Peyer's patch (tissue), 4 donors: ENCODE measurements around the gene RBM20. TPM values are rescaled to one million over a fixed set of nuclear protein-coding genes. Genes with fewer than 3 reads are reported as not detected.
A peak's percentile ranks its signal among the peaks of the same experiment; 100 is the strongest.

Source experiments
- DNase-seq, 3 donors: peaks; one replicate each; pipeline ENCODE4 v3.0.0-alpha.2; 2017 to 2019
- H3K27ac ChIP-seq, 4 donors: fragments of 200-600 bp; sonication (generic); one replicate each; pipeline ENCODE4 v1.5.1; 2016 to 2019
- H3K27me3 ChIP-seq, 2 donors: fragments of 200-600 bp; sonication (generic); one replicate each; pipeline ENCODE4 v1.5.1; 2019
- H3K36me3 ChIP-seq, 3 donors: fragments of 200-600 bp; sonication (generic); one replicate each; pipeline ENCODE4 v1.5.1; 2016 to 2019
- H3K4me1 ChIP-seq, 4 donors: fragments of 200-600 bp; sonication (generic); one replicate each; pipeline ENCODE4 v1.5.1; 2016 to 2019
- H3K4me3 ChIP-seq, 4 donors: fragments of 200-600 bp; sonication (generic); 1 replicate in 3 of 4; 2 replicates in 1 of 4; pipeline ENCODE4 v1.5.1; 2016 to 2019; ENCODE audit warnings: mild to moderate bottlenecking in 1 of 4
- H3K9me3 ChIP-seq, 4 donors: fragments of 200-600 bp; sonication (generic); one replicate each; pipeline ENCODE4 v1.5.1; 2016 to 2019; ENCODE audit warnings: mild to moderate bottlenecking in 1 of 4
- CTCF ChIP-seq, 6 experiments: fragments of 450-650 bp in 4 of 6; fragments of 200-600 bp in 2 of 6; sonication (generic) in 1 of 6; IDR thresholded peaks; one replicate each; pipeline ENCODE4 v1.5.1; 2017 to 2019; ENCODE audit warnings: antibody characterized with exemption in 6 of 6, mild to moderate bottlenecking in 3 of 6, moderate library complexity in 1 of 6
- POLR2A ChIP-seq, 2 donors: fragments of 450-650 bp; IDR thresholded peaks; one replicate each; pipeline ENCODE4 v1.5.1; 2017; ENCODE audit warnings: antibody characterized with exemption in 2 of 2, mild to moderate bottlenecking in 2 of 2, moderate library complexity in 2 of 2
- total RNA-seq, 4 donors: library from RNA; depleted of rRNA; stranded (reverse); fragments of >200 nt; gene quantifications; one replicate each; pipeline ENCODE4 v1.1.0, GENCODE V29; 2016

RBM20 gene
- total RNA-seq, 4 donors from 2014 or later = 0.80 to 4.1 (median 1.2) TPM

- no peak for DNase-seq
Observed at GRCh38 chr10:110827410-110827809, 183.3 kb downstream of the RBM20 start.

GRCh38 chr10:110827875-110828274, 183.7 kb downstream of the RBM20 start:
- H3K27me3 ChIP-seq = no peaks in the 10 kb centered on the region
- no peaks in the 10 kb centered on the region for H3K9me3 ChIP-seq
- DNase-seq = peak in 1 of 3 donors; percentile 43
- no peak overlapping the region for H3K4me3 ChIP-seq
- TF ChIP-seq POLR2A (IDR thresholded peaks at IDR 0.05) (no peak), CTCF (IDR thresholded peaks at IDR 0.05) (no peak)
- no peaks in the 10 kb centered on the region for H3K36me3 ChIP-seq
- peaks cover 0 to 13% (median 0%) of the 10 kb centered on the region in 4 donors for H3K4me1 ChIP-seq
- no peak overlapping the region for H3K27ac ChIP-seq

More at GRCh38 chr10:110827410-110827809, 183.3 kb downstream of the RBM20 start:
- Histone ChIP-seq H3K36me3 (no peaks in the 10 kb centered on the region), H3K4me1 (peaks cover 0 to 13% (median 0%) of the 10 kb centered on the region in 4 donors), H3K27ac (no peak overlapping the region), H3K4me3 (no peak overlapping the region), H3K9me3 (no peaks in the 10 kb centered on the region), H3K27me3 (no peaks in the 10 kb centered on the region)
- TF ChIP-seq CTCF (IDR thresholded peaks at IDR 0.05) = no peak
- no peak for TF ChIP-seq POLR2A (IDR thresholded peaks at IDR 0.05)

DNA sequence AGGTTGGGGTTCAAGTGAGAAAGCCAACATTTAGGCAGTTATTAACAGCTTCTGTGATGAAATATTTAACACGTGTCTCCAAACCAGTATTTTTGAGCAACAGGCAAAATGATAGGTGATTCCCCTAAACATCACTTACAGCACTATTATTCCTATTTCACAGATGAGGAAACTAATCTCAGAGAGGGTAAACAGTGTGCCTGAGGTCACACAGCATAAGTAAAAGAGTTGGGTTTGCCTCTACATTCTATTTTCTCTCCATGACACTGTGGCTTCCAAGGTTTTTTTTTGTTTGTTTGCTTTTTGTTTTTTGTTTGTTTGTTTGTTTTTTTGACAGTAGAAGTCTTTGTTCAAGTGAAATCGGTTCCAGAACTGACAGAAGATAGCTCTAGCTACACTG, 184.4 kb downstream of the RBM20 start:
- H3K4me1 ChIP-seq = peaks cover 0 to 11% (median 0%) of the 10 kb centered on the region in 4 donors
- no peaks in the 10 kb centered on the region for H3K36me3 ChIP-seq
- H3K4me3 ChIP-seq = no peak overlapping the region
- H3K27ac ChIP-seq = no peak overlapping the region
- DNase-seq = no peak
- no peaks in the 10 kb centered on the region for H3K27me3 ChIP-seq
- TF ChIP-seq CTCF (IDR thresholded peaks at IDR 0.05) = no peak
- TF ChIP-seq POLR2A (IDR thresholded peaks at IDR 0.05) = no peak
- H3K9me3 ChIP-seq = no peaks in the 10 kb centered on the region

GRCh38 chr10:110829721-110830410, 185.7 kb downstream of the RBM20 start:
- no peaks in the 10 kb centered on the region for H3K9me3 ChIP-seq
- DNase-seq = peak in 2 of 3 donors; percentile 38 to 41
- no peak overlapping the region for H3K4me3 ChIP-seq
- peaks cover 0 to 10% (median 0%) of the 10 kb centered on the region in 4 donors for H3K4me1 ChIP-seq
- no peaks in the 10 kb centered on the region for H3K36me3 ChIP-seq
- H3K27me3 ChIP-seq = no peaks in the 10 kb centered on the region
- H3K27ac ChIP-seq = no peak overlapping the region
- no peak for TF ChIP-seq CTCF (IDR thresholded peaks at IDR 0.05)
- TF ChIP-seq POLR2A (IDR thresholded peaks at IDR 0.05) = no peak

- Histone ChIP-seq H3K9me3 (no peaks in the 10 kb centered on the region), H3K4me3 (no peak overlapping the region), H3K27ac (no peak overlapping the region), H3K4me1 (peaks cover 0 to 38% (median 0%) of the 10 kb centered on the region in 4 donors), H3K36me3 (no peaks in the 10 kb centered on the region), H3K27me3 (no peaks in the 10 kb centered on the region)
- no peak for DNase-seq
- TF ChIP-seq POLR2A (IDR thresholded peaks at IDR 0.05) = no peak
Observed at GRCh38 chr10:110833234-110833940, 189.3 kb downstream of the RBM20 start.
